CD4-positive, alpha-beta T cell (primary cell): Measurements from ENCODE around the gene FTCDNL1. TPM values are rescaled to one million over a fixed set of nuclear protein-coding genes. Genes with fewer than 3 reads are reported as not detected.

ENCODE experiments used
- ATAC-seq: fragments of 200-7000 bp; cut with Tn5 transposase; one replicate; pipeline ENCODE4 v1.10.0; 2022; ENCODE audit warnings: mild to moderate bottlenecking; ENCODE audit not compliant: poor library complexity
- CTCF ChIA-PET: fragments of 350-600 bp; sonication (Branson Sonifier 250); formaldehyde crosslinking; loops from one replicate; lab custom pipeline; 2021; ENCODE audit warnings: antibody characterized with exemption, inconsistent platforms; lab: Charles Lee
- POLR2A ChIA-PET: fragments of 350-600 bp; sonication (Branson Sonifier 250); formaldehyde crosslinking; loops from one replicate; lab custom pipeline; 2021; ENCODE audit warnings: antibody characterized with exemption, inconsistent platforms; lab: Charles Lee
- DNase-seq, 14 experiments: peaks; one replicate each; pipeline ENCODE4 v3.0.0-alpha.2; 2013 to 2020; ENCODE audit warnings: mixed read lengths in 2 of 14
- H3K27ac ChIP-seq, 2 donors: one replicate each; pipeline versions ENCODE4 v1.5.1 to v1.7.0; 2013; ENCODE audit warnings: low read length in 2 of 2, low read depth in 1 of 2, mild to moderate bottlenecking in 1 of 2
- H3K27me3 ChIP-seq, 2 experiments: 1 replicate in 1 of 2; 2 replicates in 1 of 2; pipeline versions ENCODE4 v1.6.1 to v1.7.0; 2013; ENCODE audit warnings: low read length in 2 of 2, control low read depth in 1 of 2, mild to moderate bottlenecking in 1 of 2, moderate library complexity in 1 of 2; ENCODE audit not compliant: insufficient read depth in 2 of 2, control insufficient read depth in 1 of 2
- H3K36me3 ChIP-seq: one replicate; pipeline ENCODE4 v1.6.1; 2013; ENCODE audit warnings: low read length, control low read depth; ENCODE audit not compliant: insufficient read depth
- H3K4me1 ChIP-seq: one replicate; pipeline ENCODE4 v1.6.1; 2013; ENCODE audit warnings: low read length, control low read depth; ENCODE audit not compliant: insufficient read depth
- H3K4me3 ChIP-seq: one replicate; pipeline ENCODE4 v1.5.1; 2013; ENCODE audit warnings: mild to moderate bottlenecking, low read length, moderate library complexity
- H3K9me3 ChIP-seq, 2 experiments: 1 replicate in 1 of 2; 2 replicates in 1 of 2; pipeline versions ENCODE4 v1.6.1 to v1.7.0; 2013; ENCODE audit warnings: low read length in 2 of 2, mild to moderate bottlenecking in 2 of 2, control low read depth in 1 of 2, moderate library complexity in 1 of 2; ENCODE audit not compliant: control insufficient read depth in 1 of 2, insufficient read depth in 1 of 2
- H3K27ac Mint-ChIP-seq: one replicate; pipeline ENCODE4 v1.8.0; 2020; ENCODE audit warnings: mixed read lengths
- H3K27me3 Mint-ChIP-seq: one replicate; pipeline ENCODE4 v1.8.0; 2021; ENCODE audit warnings: mixed read lengths
- H3K36me3 Mint-ChIP-seq: one replicate; pipeline ENCODE4 v1.8.0; 2021; ENCODE audit warnings: low read depth, mixed read lengths
- H3K4me1 Mint-ChIP-seq: one replicate; pipeline ENCODE4 v1.8.0; 2021; ENCODE audit warnings: low read depth, mixed read lengths
- H3K4me3 Mint-ChIP-seq: one replicate; pipeline ENCODE4 v1.8.0; 2020; ENCODE audit warnings: mild to moderate bottlenecking, mixed read lengths
- H3K9me3 Mint-ChIP-seq: one replicate; pipeline ENCODE4 v1.8.0; 2020; ENCODE audit warnings: mixed read lengths
- CTCF ChIP-seq: fragments of 200-600 bp; IDR thresholded peaks from one replicate; pipeline ENCODE4 v1.8.0; 2022; ENCODE audit warnings: antibody characterized with exemption, mild to moderate bottlenecking
- intact Hi-C, 2 experiments: fragments of 100-400 bp; cut with DNase I in 1 of 2; cut with micrococcal nuclease in 1 of 2; formaldehyde crosslinking; loops; one replicate each; pipeline versions ENCODE4 v1.15.1 to v1.9.0; 2023 to 2025; cut with DNase I, micrococcal nuclease
- total RNA-seq, 174 experiments: library from RNA in 2 of 174; stranded (reverse) in 2 of 174; gene quantifications; one replicate each; pipeline ENCODE4 v1.2.3 and lab custom pipeline; 2021 to 2026

The FTCDNL1 gene
- total RNA-seq, 2 experiments from 2014 or later = 0.78 to 1.3 TPM

GRCh38 chr2:199772035-199772976 is 78.7 kb downstream of the FTCDNL1 start:
- Histone ChIP-seq H3K36me3 (no peaks in the 10 kb centered on the region), H3K4me3 (no peak overlapping the region), H3K27ac (no peak overlapping the region), H3K9me3 (no peaks in the 10 kb centered on the region), H3K27me3 (no peaks in the 10 kb centered on the region), H3K4me1 (no peaks in the 10 kb centered on the region)
- no peaks in the 10 kb centered on the region for H3K4me1 Mint-ChIP-seq
- no peak overlapping the region for H3K4me3 Mint-ChIP-seq
- peaks cover 6% of the 10 kb centered on the region for H3K27me3 Mint-ChIP-seq
- no peaks in the 10 kb centered on the region for H3K9me3 Mint-ChIP-seq
- POLR2A ChIA-PET = no interaction called here
- no peaks in the 10 kb centered on the region for H3K36me3 Mint-ChIP-seq
- TF ChIP-seq CTCF = no peak
- DNase-seq (peak in 1 of 14 experiments; percentile 5), ATAC-seq (no peak)
- intact Hi-C loops = no loop called here
- CTCF ChIA-PET = no interaction called here
- no peak overlapping the region for H3K27ac Mint-ChIP-seq

- DNase-seq = no peak
- Mint-ChIP-seq H3K4me3 (no peak overlapping the region), H3K27ac (no peak overlapping the region), H3K36me3 (no peaks in the 10 kb centered on the region), H3K9me3 (no peaks in the 10 kb centered on the region), H3K27me3 (peaks cover 6% of the 10 kb centered on the region), H3K4me1 (no peaks in the 10 kb centered on the region)
- Histone ChIP-seq H3K36me3 (no peaks in the 10 kb centered on the region), H3K4me1 (no peaks in the 10 kb centered on the region), H3K4me3 (no peak overlapping the region), H3K27ac (no peak overlapping the region), H3K9me3 (no peaks in the 10 kb centered on the region), H3K27me3 (no peaks in the 10 kb centered on the region)
- ATAC-seq = no peak
- no peak for TF ChIP-seq CTCF
- POLR2A ChIA-PET = no interaction called here
- intact Hi-C loops = no loop called here
- CTCF ChIA-PET = no interaction called here
Measured at GRCh38 chr2:199770716-199771115, 80.3 kb downstream of the FTCDNL1 start.

DNA sequence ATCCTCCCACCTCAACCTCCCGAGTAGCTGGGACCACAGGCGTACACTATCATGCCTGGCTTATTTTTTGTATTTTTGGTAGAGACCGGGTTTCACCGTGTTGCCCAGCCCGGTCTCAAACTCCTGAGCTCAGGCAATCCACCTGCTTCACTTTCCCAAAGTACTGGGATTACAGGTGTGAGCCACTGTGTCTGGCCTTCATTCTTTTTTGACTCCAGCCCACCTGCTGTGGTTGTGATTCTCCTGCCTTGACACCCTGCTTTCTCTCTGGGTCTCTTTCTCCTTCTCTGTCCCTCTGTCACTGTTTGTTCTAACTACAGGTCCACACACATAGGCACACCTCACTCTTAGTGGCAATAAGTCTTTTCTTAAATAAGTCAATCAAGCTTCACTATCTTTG is 85.3 kb downstream of the FTCDNL1 start:
- no peak for DNase-seq
- Histone ChIP-seq H3K27me3 (no peaks in the 10 kb centered on the region), H3K4me3 (no peak overlapping the region), H3K9me3 (no peaks in the 10 kb centered on the region), H3K4me1 (no peaks in the 10 kb centered on the region), H3K27ac (no peak overlapping the region), H3K36me3 (no peaks in the 10 kb centered on the region)
- Mint-ChIP-seq H3K4me3 (no peak overlapping the region), H3K4me1 (no peaks in the 10 kb centered on the region), H3K9me3 (no peaks in the 10 kb centered on the region), H3K27me3 (no peaks in the 10 kb centered on the region), H3K27ac (no peak overlapping the region), H3K36me3 (no peaks in the 10 kb centered on the region)
- ATAC-seq = no peak
- intact Hi-C loops = no loop called here
- TF ChIP-seq CTCF = no peak
- CTCF ChIA-PET = no interaction called here
- POLR2A ChIA-PET = no interaction called here
